CD14-positive monocyte (primary cell): Measurements from ENCODE around the gene ITGB6. TPM values are rescaled to one million over a fixed set of nuclear protein-coding genes. Genes with fewer than 3 reads are reported as not detected.

Source experiments
- DNase-seq, 3 donors: peaks; one replicate each; pipeline ENCODE4 v3.0.0-alpha.2; 2011 to 2022
- H2AFZ ChIP-seq: 2 replicates; pipeline ENCODE4 v1.6.0; 2012; ENCODE audit warnings: mild to moderate bottlenecking, low read depth, low read length, inconsistent platforms; ENCODE audit not compliant: insufficient read depth, poor library complexity, severe bottlenecking
- H3K27ac ChIP-seq, 2 donors: 1 replicate in 1 of 2; 2 replicates in 1 of 2; pipeline ENCODE4 v1.5.1; 2012 to 2013; ENCODE audit warnings: low read length in 2 of 2, control low read depth in 1 of 2, inconsistent platforms in 1 of 2, low read depth in 1 of 2, mild to moderate bottlenecking in 1 of 2
- H3K27me3 ChIP-seq, 2 donors: one replicate each; pipeline versions ENCODE4 v1.6.0 to v1.6.1; 2011 to 2013; ENCODE audit warnings: low read length in 2 of 2; ENCODE audit not compliant: control insufficient read depth in 2 of 2, insufficient read depth in 2 of 2
- H3K36me3 ChIP-seq, 2 donors: replicated peaks in 1 of 2; 1 replicate in 1 of 2; 2 replicates in 1 of 2; pipeline versions ENCODE4 v1.5.1 to v1.6.1; 2012 to 2013; ENCODE audit warnings: low read length in 2 of 2, control low read depth in 1 of 2, inconsistent platforms in 1 of 2, mild to moderate bottlenecking in 1 of 2; ENCODE audit not compliant: insufficient read depth in 2 of 2, control insufficient read depth in 1 of 2
- H3K4me1 ChIP-seq, 2 donors: 1 replicate in 1 of 2; 2 replicates in 1 of 2; pipeline versions ENCODE4 v1.5.1 to v1.6.1; 2012 to 2013; ENCODE audit warnings: low read length in 2 of 2, control low read depth in 1 of 2, inconsistent platforms in 1 of 2, mild to moderate bottlenecking in 1 of 2, moderate library complexity in 1 of 2; ENCODE audit not compliant: insufficient read depth in 2 of 2, control insufficient read depth in 1 of 2
- H3K4me2 ChIP-seq: replicated peaks from 2 replicates; pipeline ENCODE3; 2012; ENCODE audit warnings: low read length, moderate library complexity, mild to moderate bottlenecking; ENCODE audit not compliant: poor library complexity, severe bottlenecking; ENCODE audit errors: extremely low read depth
- H3K4me3 ChIP-seq, 3 experiments: fragments of 200-600 bp in 1 of 3; sonication (generic) in 1 of 3; replicated peaks in 1 of 3; 1 replicate in 2 of 3; 2 replicates in 1 of 3; pipeline ENCODE4 v1.5.1; 2011 to 2013; ENCODE audit warnings: low read length in 3 of 3, mild to moderate bottlenecking in 3 of 3, control low read depth in 2 of 3, low read depth in 2 of 3, inconsistent platforms in 1 of 3, moderate library complexity in 1 of 3
- H3K79me2 ChIP-seq: 2 replicates; pipeline ENCODE4 v1.6.0; 2012; ENCODE audit warnings: mild to moderate bottlenecking, control low read depth, inconsistent platforms, low read length, moderate library complexity; ENCODE audit not compliant: insufficient read depth
- H3K9ac ChIP-seq: 2 replicates; pipeline ENCODE4 v1.6.0; 2017; ENCODE audit warnings: low read length, mild to moderate bottlenecking; ENCODE audit not compliant: insufficient read depth, poor library complexity, severe bottlenecking
- H3K9me3 ChIP-seq, 2 donors: replicated peaks in 1 of 2; 1 replicate in 1 of 2; 2 replicates in 1 of 2; pipeline versions ENCODE4 v1.5.1 to v1.6.1; 2012 to 2013; ENCODE audit warnings: low read length in 2 of 2, control low read depth in 1 of 2; ENCODE audit not compliant: control insufficient read depth in 1 of 2, insufficient read depth in 1 of 2
- H4K20me1 ChIP-seq: 2 replicates; pipeline ENCODE4 v1.6.0; 2012; ENCODE audit warnings: mild to moderate bottlenecking, low read length, control low read depth, moderate library complexity; ENCODE audit not compliant: insufficient read depth
- H3K27ac Mint-ChIP-seq, 7 donors: one replicate each; pipeline ENCODE4 v1.8.0; 2020; ENCODE audit warnings: mild to moderate bottlenecking in 7 of 7, mixed read lengths in 7 of 7, moderate library complexity in 6 of 7, inconsistent platforms in 2 of 7
- H3K27me3 Mint-ChIP-seq, 3 donors: one replicate each; pipeline ENCODE4 v1.8.0; 2021 to 2022; ENCODE audit warnings: low read depth in 3 of 3, mild to moderate bottlenecking in 3 of 3, mixed read lengths in 3 of 3, moderate library complexity in 3 of 3, inconsistent platforms in 1 of 3
- H3K36me3 Mint-ChIP-seq, 2 donors: one replicate each; pipeline ENCODE4 v1.8.0; 2020; ENCODE audit warnings: mixed read lengths in 2 of 2, inconsistent platforms in 1 of 2, mild to moderate bottlenecking in 1 of 2
- H3K4me1 Mint-ChIP-seq: one replicate; pipeline ENCODE4 v1.8.0; 2020; ENCODE audit warnings: mild to moderate bottlenecking, mixed read lengths
- H3K4me3 Mint-ChIP-seq, 2 donors: one replicate each; pipeline ENCODE4 v1.8.0; 2020; ENCODE audit warnings: mild to moderate bottlenecking in 2 of 2, mixed read lengths in 2 of 2, moderate library complexity in 1 of 2
- H3K9me3 Mint-ChIP-seq, 7 donors: one replicate each; pipeline ENCODE4 v1.8.0; 2020 to 2022; ENCODE audit warnings: mixed read lengths in 7 of 7, mild to moderate bottlenecking in 6 of 7, moderate library complexity in 6 of 7, inconsistent platforms in 2 of 7
- WGBS: methylation state at CpG from one replicate; pipeline ENCODE4 v1.1.5; 2013; ENCODE audit warnings: missing lambda C conversion rate; ENCODE audit not compliant: insufficient coverage; 5-methylcytosine and 5-hydroxymethylcytosine counted together
- intact Hi-C, 2 donors: fragments of 100-400 bp; cut with micrococcal nuclease; formaldehyde crosslinking; loops; one replicate each; pipeline versions ENCODE4 v1.15.0 to v1.15.1; 2023
- polyA plus RNA-seq, 3 donors: library from polyadenylated mRNA; depleted of rRNA in 1 of 3; unstranded in 2 of 3; stranded (reverse) in 1 of 3; fragments of 300-500 nt in 2 of 3; fragments of >200 nt in 1 of 3; fragmentation: Illumina TruSeq in 2 of 3; gene quantifications; 1 replicate in 2 of 3; 2 replicates in 1 of 3; pipeline ENCODE4 v1.2.3, GENCODE V29; 2012 to 2021
- TF ChIP-seq, protein P1 (sequence below): fragments of 200-600 bp; IDR thresholded peaks from one replicate; pipeline ENCODE4 v1.8.0; 2022; ENCODE audit warnings: antibody characterized with exemption, mild to moderate bottlenecking

ITGB6 gene
- polyA plus RNA-seq, 3 donors = not detected

DNA sequence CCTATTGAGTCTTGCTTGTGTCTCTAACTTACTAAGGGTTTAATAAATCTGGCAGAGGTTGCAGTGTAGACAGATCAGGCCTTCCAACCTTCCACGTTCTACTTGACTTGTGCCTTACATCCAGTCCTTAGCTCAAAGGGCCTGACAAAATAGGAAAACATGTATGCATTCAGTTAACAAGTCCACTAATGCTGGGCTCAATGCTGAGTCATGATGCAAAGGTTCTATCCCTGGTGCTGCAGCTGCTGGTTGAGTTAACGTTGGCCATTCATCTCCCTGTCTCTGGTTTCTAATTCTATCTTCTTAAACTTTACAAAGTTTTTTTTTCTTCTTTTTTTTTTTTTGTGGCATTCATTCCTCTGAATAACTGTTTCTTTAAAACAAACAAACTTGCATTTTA, 46.3 kb upstream of the ITGB6 start:
- no peak overlapping the region for H2AFZ ChIP-seq
- intact Hi-C loops = no loop called here
- H3K27me3 ChIP-seq = no peaks in the 10 kb centered on the region
- TF ChIP-seq, protein P1, sequence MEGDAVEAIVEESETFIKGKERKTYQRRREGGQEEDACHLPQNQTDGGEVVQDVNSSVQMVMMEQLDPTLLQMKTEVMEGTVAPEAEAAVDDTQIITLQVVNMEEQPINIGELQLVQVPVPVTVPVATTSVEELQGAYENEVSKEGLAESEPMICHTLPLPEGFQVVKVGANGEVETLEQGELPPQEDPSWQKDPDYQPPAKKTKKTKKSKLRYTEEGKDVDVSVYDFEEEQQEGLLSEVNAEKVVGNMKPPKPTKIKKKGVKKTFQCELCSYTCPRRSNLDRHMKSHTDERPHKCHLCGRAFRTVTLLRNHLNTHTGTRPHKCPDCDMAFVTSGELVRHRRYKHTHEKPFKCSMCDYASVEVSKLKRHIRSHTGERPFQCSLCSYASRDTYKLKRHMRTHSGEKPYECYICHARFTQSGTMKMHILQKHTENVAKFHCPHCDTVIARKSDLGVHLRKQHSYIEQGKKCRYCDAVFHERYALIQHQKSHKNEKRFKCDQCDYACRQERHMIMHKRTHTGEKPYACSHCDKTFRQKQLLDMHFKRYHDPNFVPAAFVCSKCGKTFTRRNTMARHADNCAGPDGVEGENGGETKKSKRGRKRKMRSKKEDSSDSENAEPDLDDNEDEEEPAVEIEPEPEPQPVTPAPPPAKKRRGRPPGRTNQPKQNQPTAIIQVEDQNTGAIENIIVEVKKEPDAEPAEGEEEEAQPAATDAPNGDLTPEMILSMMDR = no peak
- WGBS = 92% methylated on average over 1 of the region's 2 CpGs
- H3K4me1 ChIP-seq = no peaks in the 10 kb centered on the region
- H3K4me1 Mint-ChIP-seq = peaks cover 5% of the 10 kb centered on the region
- no peak overlapping the region for H3K27ac Mint-ChIP-seq
- no peak overlapping the region for H3K9ac ChIP-seq
- H3K36me3 ChIP-seq = no peaks in the 10 kb centered on the region
- DNase-seq = no peak
- H3K27ac ChIP-seq = no peak overlapping the region
- no peaks in the 10 kb centered on the region for H3K36me3 Mint-ChIP-seq
- no peaks in the 10 kb centered on the region for H4K20me1 ChIP-seq
- no peak overlapping the region for H3K4me2 ChIP-seq
- H3K4me3 Mint-ChIP-seq = no peak overlapping the region
- peaks cover 0 to 1% (median 0%) of the 10 kb centered on the region in 3 donors for H3K27me3 Mint-ChIP-seq
- H3K9me3 Mint-ChIP-seq = no peaks in the 10 kb centered on the region
- H3K4me3 ChIP-seq = no peak overlapping the region
- H3K79me2 ChIP-seq = no peaks in the 10 kb centered on the region
- no peaks in the 10 kb centered on the region for H3K9me3 ChIP-seq

DNA sequence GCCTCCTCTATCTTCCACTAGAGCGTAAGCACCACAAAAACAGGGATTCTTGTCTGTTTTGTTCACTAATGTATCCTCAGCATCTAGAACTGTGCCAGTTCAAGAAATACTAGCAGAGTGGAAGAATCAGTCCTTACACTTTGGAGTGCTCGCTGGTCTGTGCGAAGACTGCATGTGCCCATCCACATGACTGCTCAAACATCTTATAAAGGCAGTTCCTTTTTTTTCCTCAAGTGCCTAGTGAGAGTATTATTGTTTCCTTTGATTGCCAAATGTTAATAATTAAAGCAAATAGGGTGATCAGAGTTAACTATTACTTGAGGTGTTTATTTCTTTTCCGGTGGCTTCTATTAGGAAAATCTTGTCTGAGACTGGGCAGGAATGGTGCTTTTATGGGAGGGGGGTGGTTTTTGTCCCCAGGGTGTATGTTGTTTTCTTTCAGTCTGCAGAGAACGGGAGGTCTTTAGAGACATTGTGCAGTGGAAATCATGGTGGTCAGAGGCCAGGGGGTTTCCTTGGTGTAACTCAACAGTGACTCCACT, 45.6 kb upstream of the ITGB6 start:
- TF ChIP-seq, protein P1 = no peak
- H3K36me3 ChIP-seq = no peaks in the 10 kb centered on the region
- no peak overlapping the region for H3K27ac Mint-ChIP-seq
- no peaks in the 10 kb centered on the region for H3K27me3 ChIP-seq
- no peaks in the 10 kb centered on the region for H3K36me3 Mint-ChIP-seq
- H3K4me2 ChIP-seq = no peak overlapping the region
- H3K27ac ChIP-seq = no peak overlapping the region
- H3K9ac ChIP-seq = no peak overlapping the region
- no peaks in the 10 kb centered on the region for H3K79me2 ChIP-seq
- no peak overlapping the region for H3K4me3 ChIP-seq
- no peak for DNase-seq
- 100% methylated on average over 1 of the region's 5 CpGs for WGBS
- H3K9me3 Mint-ChIP-seq = no peaks in the 10 kb centered on the region
- H2AFZ ChIP-seq = no peak overlapping the region
- H3K4me1 ChIP-seq = no peaks in the 10 kb centered on the region
- H3K4me1 Mint-ChIP-seq = peaks cover 6% of the 10 kb centered on the region
- no peak overlapping the region for H3K4me3 Mint-ChIP-seq
- intact Hi-C loops = no loop called here
- peaks cover 0 to 1% (median 0%) of the 10 kb centered on the region in 3 donors for H3K27me3 Mint-ChIP-seq
- no peaks in the 10 kb centered on the region for H4K20me1 ChIP-seq
- H3K9me3 ChIP-seq = no peaks in the 10 kb centered on the region
